GM23338 (cell line): Measurements from ENCODE around the gene MYO16. TPM values are rescaled to one million over a fixed set of nuclear protein-coding genes. Genes with fewer than 3 reads are reported as not detected.

Experiments used
- ATAC-seq: fragments of 200-7000 bp; cut with Tn5 transposase; 3 replicates; pipeline ENCODE4 v1.9.1; 2020
- DNase-seq: peaks from one replicate; pipeline ENCODE4 v3.0.0-alpha.2; 2015; ENCODE audit warnings: low spot score
- H2AFZ ChIP-seq: fragments of 200-600 bp; sonication (generic); 2 replicates; pipeline ENCODE4 v1.8.0; 2016; ENCODE audit warnings: antibody characterized with exemption, mild to moderate bottlenecking, moderate library complexity
- H3F3A ChIP-seq: fragments of 200-600 bp; sonication (generic); replicated peaks from 2 replicates; pipeline ENCODE4 v1.8.0; 2017; ENCODE audit warnings: antibody characterized with exemption, mixed run types, low read depth
- H3K27ac ChIP-seq: fragments of 200-600 bp; sonication (generic); 2 replicates; pipeline ENCODE4 v1.6.1; 2016; ENCODE audit warnings: low read depth
- H3K27me3 ChIP-seq: fragments of 200-600 bp; sonication (generic); 2 replicates; pipeline ENCODE4 v1.8.0; 2016; ENCODE audit warnings: mild to moderate bottlenecking, mixed run types, moderate library complexity; ENCODE audit not compliant: insufficient read depth
- H3K36me3 ChIP-seq: fragments of 200-600 bp; sonication (generic); 2 replicates; pipeline ENCODE4 v1.8.0; 2016; ENCODE audit warnings: mild to moderate bottlenecking; ENCODE audit not compliant: insufficient read depth
- H3K4me1 ChIP-seq: fragments of 200-600 bp; sonication (generic); 2 replicates; pipeline ENCODE4 v1.8.0; 2016; ENCODE audit warnings: mild to moderate bottlenecking, moderate library complexity; ENCODE audit not compliant: insufficient read depth
- H3K4me2 ChIP-seq: fragments of 200-600 bp; sonication (generic); 2 replicates; pipeline ENCODE4 v1.7.1; 2017; ENCODE audit warnings: mixed run types
- H3K4me3 ChIP-seq: fragments of 200-600 bp; sonication (generic); 2 replicates; pipeline ENCODE4 v1.6.1; 2016; ENCODE audit warnings: mixed run types
- H3K79me2 ChIP-seq: fragments of 200-600 bp; sonication (generic); replicated peaks from 2 replicates; pipeline ENCODE4 v1.8.0; 2017; ENCODE audit warnings: mild to moderate bottlenecking; ENCODE audit not compliant: insufficient read depth
- H3K9me2 ChIP-seq: fragments of 200-600 bp; sonication (generic); 2 replicates; pipeline ENCODE4 v1.8.0; 2017; ENCODE audit not compliant: insufficient read depth
- H4K20me1 ChIP-seq: fragments of 200-600 bp; sonication (generic); replicated peaks from 2 replicates; pipeline ENCODE4 v1.8.0; 2017; ENCODE audit warnings: mild to moderate bottlenecking; ENCODE audit not compliant: insufficient read depth
- H3K27ac Mint-ChIP-seq: 2 replicates; pipeline ENCODE4 v1.8.0; 2020; ENCODE audit warnings: inconsistent platforms, mild to moderate bottlenecking, moderate library complexity, mixed read lengths
- H3K27me3 Mint-ChIP-seq: 3 replicates; pipeline ENCODE4 v1.8.0; 2022; ENCODE audit warnings: low read depth, mild to moderate bottlenecking, moderate library complexity, mixed read lengths, inconsistent platforms; ENCODE audit not compliant: insufficient read depth, poor library complexity
- H3K36me3 Mint-ChIP-seq: 3 replicates; pipeline ENCODE4 v1.8.0; 2021; ENCODE audit warnings: low read depth, mild to moderate bottlenecking, inconsistent platforms, moderate library complexity, mixed read lengths
- H3K4me1 Mint-ChIP-seq: 3 replicates; pipeline ENCODE4 v1.8.0; 2020; ENCODE audit warnings: mild to moderate bottlenecking, inconsistent platforms, mixed read lengths
- H3K4me3 Mint-ChIP-seq: 3 replicates; pipeline ENCODE4 v1.8.0; 2021; ENCODE audit warnings: moderate library complexity, mild to moderate bottlenecking, inconsistent platforms, mixed read lengths
- H3K9me3 Mint-ChIP-seq: 3 replicates; pipeline ENCODE4 v1.8.0; 2020; ENCODE audit warnings: moderate library complexity, mild to moderate bottlenecking, inconsistent platforms, mixed read lengths
- CREB1 ChIP-seq: fragments of 250-450 bp; sonication (Bioruptor Pico); IDR thresholded peaks from 2 replicates; pipeline ENCODE4 v1.5.0; 2020; ENCODE audit warnings: low read depth, mild to moderate bottlenecking, moderate library complexity
- EZH2phosphoT487 ChIP-seq: fragments of 200-600 bp; sonication (generic); IDR thresholded peaks from one replicate; pipeline ENCODE4 v1.8.1; 2018; ENCODE audit warnings: antibody characterized with exemption; ENCODE audit not compliant: unreplicated experiment
- NANOG ChIP-seq: IDR thresholded peaks from 2 replicates; pipeline ENCODE4 v1.6.1; 2016; ENCODE audit warnings: antibody characterized with exemption, borderline replicate concordance
- POLR2AphosphoS5 ChIP-seq: IDR thresholded peaks from 2 replicates; pipeline ENCODE4 v1.6.1; 2016; ENCODE audit warnings: antibody characterized with exemption, low read depth
- ZNF114 ChIP-seq: fragments of 250-450 bp; sonication (Bioruptor Pico); IDR thresholded peaks from 2 replicates; pipeline ENCODE4 v1.5.0; 2020; ENCODE audit warnings: mild to moderate bottlenecking, moderate library complexity
- ZNF331 ChIP-seq: fragments of 250-450 bp; sonication (Bioruptor Pico); IDR thresholded peaks from 2 replicates; pipeline ENCODE4 v1.5.0; 2020; ENCODE audit warnings: low read depth, mild to moderate bottlenecking, moderate library complexity
- polyA plus RNA-seq: library from polyadenylated mRNA; unstranded; fragments of >200 nt; fragmentation: Nextera tagmentation; extraction: Ambion mirVana; gene quantifications from 2 replicates; pipeline ENCODE4 v1.2.1, GENCODE V29; 2016
- total RNA-seq: library from RNA; depleted of rRNA; stranded (reverse); fragments of >200 nt; shearing (Covaris generic); gene quantifications from 2 replicates; pipeline ENCODE4 v1.2.3, GENCODE V29; 2014
- TF ChIP-seq, protein P1 (sequence below): IDR thresholded peaks from one replicate; pipeline ENCODE4 v1.6.1; 2018; ENCODE audit warnings: antibody characterized with exemption; ENCODE audit not compliant: unreplicated experiment
- TF ChIP-seq, protein P2 (sequence below), 2 experiments: fragments of 200-600 bp in 1 of 2; sonication (generic) in 1 of 2; conservative IDR thresholded peaks; 2 replicates each; pipeline versions ENCODE4 v1.5.1 to v1.6.1; 2016 to 2017; ENCODE audit warnings: antibody characterized with exemption in 2 of 2, low read depth in 2 of 2, mild to moderate bottlenecking in 2 of 2, moderate library complexity in 1 of 2
- TF ChIP-seq, protein P3 (sequence below): fragments of 250-450 bp; sonication (Bioruptor Pico); IDR thresholded peaks from 2 replicates; pipeline ENCODE4 v1.5.0; 2020; ENCODE audit warnings: mild to moderate bottlenecking, moderate library complexity

MYO16 gene
- total and polyA plus RNA-seq, 2 experiments from 2014 or later = 0.10 to 0.13 TPM

DNA sequence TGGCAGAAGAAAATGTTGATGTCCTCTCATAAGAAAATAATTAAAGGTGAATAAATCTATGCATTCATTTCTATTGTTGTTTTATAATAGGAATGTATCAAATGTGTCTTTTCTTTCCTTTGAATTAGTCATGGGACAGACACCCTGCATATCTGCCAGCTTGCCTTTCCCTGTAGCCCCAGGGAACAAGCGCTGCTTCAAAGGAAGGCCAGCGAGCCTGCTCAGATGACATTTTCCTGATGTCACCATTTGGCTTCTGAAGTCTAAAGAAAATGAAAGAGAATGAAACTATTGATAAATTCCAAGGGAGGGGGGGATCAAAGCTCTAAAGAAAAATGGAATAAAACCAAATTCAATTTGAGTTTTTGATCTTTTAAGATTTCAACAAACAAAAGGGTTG lies 582.2 kb downstream of the MYO16 start:
- Histone ChIP-seq H3K4me1 (no peaks in the 10 kb centered on the region), H2AFZ (no peak overlapping the region), H4K20me1 (no peaks in the 10 kb centered on the region), H3K79me2 (no peaks in the 10 kb centered on the region), H3K36me3 (no peaks in the 10 kb centered on the region), H3K27me3 (no peaks in the 10 kb centered on the region), H3K27ac (no peak overlapping the region), H3K4me3 (no peak overlapping the region), H3F3A (no peaks in the 10 kb centered on the region), H3K4me2 (no peak overlapping the region), H3K9me2 (peaks cover 3% of the 10 kb centered on the region; the same call in 1 of the 2 replicates)
- DNase-seq = no peak
- Mint-ChIP-seq H3K9me3 (no peaks in the 10 kb centered on the region), H3K4me1 (peaks cover 4% of the 10 kb centered on the region; the same call in 2 of the 3 replicates), H3K36me3 (no peaks in the 10 kb centered on the region), H3K27ac (no peak overlapping the region), H3K4me3 (no peak overlapping the region), H3K27me3 (no peaks in the 10 kb centered on the region)
- no peak for ATAC-seq
- no peak for TF ChIP-seq EZH2phosphoT487
- TF ChIP-seq, protein P1, sequence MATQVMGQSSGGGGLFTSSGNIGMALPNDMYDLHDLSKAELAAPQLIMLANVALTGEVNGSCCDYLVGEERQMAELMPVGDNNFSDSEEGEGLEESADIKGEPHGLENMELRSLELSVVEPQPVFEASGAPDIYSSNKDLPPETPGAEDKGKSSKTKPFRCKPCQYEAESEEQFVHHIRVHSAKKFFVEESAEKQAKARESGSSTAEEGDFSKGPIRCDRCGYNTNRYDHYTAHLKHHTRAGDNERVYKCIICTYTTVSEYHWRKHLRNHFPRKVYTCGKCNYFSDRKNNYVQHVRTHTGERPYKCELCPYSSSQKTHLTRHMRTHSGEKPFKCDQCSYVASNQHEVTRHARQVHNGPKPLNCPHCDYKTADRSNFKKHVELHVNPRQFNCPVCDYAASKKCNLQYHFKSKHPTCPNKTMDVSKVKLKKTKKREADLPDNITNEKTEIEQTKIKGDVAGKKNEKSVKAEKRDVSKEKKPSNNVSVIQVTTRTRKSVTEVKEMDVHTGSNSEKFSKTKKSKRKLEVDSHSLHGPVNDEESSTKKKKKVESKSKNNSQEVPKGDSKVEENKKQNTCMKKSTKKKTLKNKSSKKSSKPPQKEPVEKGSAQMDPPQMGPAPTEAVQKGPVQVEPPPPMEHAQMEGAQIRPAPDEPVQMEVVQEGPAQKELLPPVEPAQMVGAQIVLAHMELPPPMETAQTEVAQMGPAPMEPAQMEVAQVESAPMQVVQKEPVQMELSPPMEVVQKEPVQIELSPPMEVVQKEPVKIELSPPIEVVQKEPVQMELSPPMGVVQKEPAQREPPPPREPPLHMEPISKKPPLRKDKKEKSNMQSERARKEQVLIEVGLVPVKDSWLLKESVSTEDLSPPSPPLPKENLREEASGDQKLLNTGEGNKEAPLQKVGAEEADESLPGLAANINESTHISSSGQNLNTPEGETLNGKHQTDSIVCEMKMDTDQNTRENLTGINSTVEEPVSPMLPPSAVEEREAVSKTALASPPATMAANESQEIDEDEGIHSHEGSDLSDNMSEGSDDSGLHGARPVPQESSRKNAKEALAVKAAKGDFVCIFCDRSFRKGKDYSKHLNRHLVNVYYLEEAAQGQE = no peak
- TF ChIP-seq NANOG = no peak
- TF ChIP-seq ZNF114 (CRISPR knock-in tag) = no peak
- no peak for TF ChIP-seq POLR2AphosphoS5
- TF ChIP-seq, protein P2, sequence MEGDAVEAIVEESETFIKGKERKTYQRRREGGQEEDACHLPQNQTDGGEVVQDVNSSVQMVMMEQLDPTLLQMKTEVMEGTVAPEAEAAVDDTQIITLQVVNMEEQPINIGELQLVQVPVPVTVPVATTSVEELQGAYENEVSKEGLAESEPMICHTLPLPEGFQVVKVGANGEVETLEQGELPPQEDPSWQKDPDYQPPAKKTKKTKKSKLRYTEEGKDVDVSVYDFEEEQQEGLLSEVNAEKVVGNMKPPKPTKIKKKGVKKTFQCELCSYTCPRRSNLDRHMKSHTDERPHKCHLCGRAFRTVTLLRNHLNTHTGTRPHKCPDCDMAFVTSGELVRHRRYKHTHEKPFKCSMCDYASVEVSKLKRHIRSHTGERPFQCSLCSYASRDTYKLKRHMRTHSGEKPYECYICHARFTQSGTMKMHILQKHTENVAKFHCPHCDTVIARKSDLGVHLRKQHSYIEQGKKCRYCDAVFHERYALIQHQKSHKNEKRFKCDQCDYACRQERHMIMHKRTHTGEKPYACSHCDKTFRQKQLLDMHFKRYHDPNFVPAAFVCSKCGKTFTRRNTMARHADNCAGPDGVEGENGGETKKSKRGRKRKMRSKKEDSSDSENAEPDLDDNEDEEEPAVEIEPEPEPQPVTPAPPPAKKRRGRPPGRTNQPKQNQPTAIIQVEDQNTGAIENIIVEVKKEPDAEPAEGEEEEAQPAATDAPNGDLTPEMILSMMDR (conservative IDR thresholded peaks at IDR 0.05; ENCODE audit: low read depth in 2 of 2) = no peak

DNA sequence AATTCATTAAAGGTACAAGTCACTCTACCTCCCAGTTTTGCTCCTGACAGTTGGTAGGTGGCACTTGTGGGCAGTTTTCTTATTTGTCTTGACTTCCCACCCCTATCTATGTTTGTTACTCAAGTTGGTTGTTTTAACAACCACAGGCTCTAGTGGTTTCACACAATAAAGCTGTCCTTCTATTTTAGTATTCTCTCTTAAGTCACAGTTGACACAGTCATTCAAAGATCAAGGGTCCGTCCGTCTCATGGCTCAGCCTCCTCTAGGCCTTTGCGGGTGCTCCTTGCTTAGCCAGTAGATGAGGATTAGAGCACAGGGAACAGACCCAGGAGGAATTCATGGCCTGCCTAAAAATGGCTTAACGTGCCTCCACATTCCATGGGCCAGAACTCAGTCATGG lies 583.2 kb downstream of the MYO16 start:
- Mint-ChIP-seq H3K9me3 (no peaks in the 10 kb centered on the region), H3K4me1 (no peaks in the 10 kb centered on the region; the same call in 2 of the 3 replicates), H3K36me3 (no peaks in the 10 kb centered on the region), H3K27me3 (no peaks in the 10 kb centered on the region), H3K4me3 (no peak overlapping the region), H3K27ac (no peak overlapping the region)
- H3K36me3 ChIP-seq = no peaks in the 10 kb centered on the region
- H3K4me1 ChIP-seq = no peaks in the 10 kb centered on the region
- H3K4me3 ChIP-seq = no peak overlapping the region
- no peak overlapping the region for H2AFZ ChIP-seq
- no peaks in the 10 kb centered on the region for H3K79me2 ChIP-seq
- no peak overlapping the region for H3K27ac ChIP-seq
- no peaks in the 10 kb centered on the region for H3K27me3 ChIP-seq
- ATAC-seq (no peak), DNase-seq (no peak)
- no peaks in the 10 kb centered on the region for H4K20me1 ChIP-seq
- H3F3A ChIP-seq = no peaks in the 10 kb centered on the region
- peaks cover 3% of the 10 kb centered on the region; the same call in 1 of the 2 replicates for H3K9me2 ChIP-seq
- H3K4me2 ChIP-seq = no peak overlapping the region
- TF ChIP-seq CREB1 (CRISPR knock-in tag) (no peak), POLR2AphosphoS5 (no peak), EZH2phosphoT487 (no peak), ZNF331 (no peak)
- TF ChIP-seq, protein P3, sequence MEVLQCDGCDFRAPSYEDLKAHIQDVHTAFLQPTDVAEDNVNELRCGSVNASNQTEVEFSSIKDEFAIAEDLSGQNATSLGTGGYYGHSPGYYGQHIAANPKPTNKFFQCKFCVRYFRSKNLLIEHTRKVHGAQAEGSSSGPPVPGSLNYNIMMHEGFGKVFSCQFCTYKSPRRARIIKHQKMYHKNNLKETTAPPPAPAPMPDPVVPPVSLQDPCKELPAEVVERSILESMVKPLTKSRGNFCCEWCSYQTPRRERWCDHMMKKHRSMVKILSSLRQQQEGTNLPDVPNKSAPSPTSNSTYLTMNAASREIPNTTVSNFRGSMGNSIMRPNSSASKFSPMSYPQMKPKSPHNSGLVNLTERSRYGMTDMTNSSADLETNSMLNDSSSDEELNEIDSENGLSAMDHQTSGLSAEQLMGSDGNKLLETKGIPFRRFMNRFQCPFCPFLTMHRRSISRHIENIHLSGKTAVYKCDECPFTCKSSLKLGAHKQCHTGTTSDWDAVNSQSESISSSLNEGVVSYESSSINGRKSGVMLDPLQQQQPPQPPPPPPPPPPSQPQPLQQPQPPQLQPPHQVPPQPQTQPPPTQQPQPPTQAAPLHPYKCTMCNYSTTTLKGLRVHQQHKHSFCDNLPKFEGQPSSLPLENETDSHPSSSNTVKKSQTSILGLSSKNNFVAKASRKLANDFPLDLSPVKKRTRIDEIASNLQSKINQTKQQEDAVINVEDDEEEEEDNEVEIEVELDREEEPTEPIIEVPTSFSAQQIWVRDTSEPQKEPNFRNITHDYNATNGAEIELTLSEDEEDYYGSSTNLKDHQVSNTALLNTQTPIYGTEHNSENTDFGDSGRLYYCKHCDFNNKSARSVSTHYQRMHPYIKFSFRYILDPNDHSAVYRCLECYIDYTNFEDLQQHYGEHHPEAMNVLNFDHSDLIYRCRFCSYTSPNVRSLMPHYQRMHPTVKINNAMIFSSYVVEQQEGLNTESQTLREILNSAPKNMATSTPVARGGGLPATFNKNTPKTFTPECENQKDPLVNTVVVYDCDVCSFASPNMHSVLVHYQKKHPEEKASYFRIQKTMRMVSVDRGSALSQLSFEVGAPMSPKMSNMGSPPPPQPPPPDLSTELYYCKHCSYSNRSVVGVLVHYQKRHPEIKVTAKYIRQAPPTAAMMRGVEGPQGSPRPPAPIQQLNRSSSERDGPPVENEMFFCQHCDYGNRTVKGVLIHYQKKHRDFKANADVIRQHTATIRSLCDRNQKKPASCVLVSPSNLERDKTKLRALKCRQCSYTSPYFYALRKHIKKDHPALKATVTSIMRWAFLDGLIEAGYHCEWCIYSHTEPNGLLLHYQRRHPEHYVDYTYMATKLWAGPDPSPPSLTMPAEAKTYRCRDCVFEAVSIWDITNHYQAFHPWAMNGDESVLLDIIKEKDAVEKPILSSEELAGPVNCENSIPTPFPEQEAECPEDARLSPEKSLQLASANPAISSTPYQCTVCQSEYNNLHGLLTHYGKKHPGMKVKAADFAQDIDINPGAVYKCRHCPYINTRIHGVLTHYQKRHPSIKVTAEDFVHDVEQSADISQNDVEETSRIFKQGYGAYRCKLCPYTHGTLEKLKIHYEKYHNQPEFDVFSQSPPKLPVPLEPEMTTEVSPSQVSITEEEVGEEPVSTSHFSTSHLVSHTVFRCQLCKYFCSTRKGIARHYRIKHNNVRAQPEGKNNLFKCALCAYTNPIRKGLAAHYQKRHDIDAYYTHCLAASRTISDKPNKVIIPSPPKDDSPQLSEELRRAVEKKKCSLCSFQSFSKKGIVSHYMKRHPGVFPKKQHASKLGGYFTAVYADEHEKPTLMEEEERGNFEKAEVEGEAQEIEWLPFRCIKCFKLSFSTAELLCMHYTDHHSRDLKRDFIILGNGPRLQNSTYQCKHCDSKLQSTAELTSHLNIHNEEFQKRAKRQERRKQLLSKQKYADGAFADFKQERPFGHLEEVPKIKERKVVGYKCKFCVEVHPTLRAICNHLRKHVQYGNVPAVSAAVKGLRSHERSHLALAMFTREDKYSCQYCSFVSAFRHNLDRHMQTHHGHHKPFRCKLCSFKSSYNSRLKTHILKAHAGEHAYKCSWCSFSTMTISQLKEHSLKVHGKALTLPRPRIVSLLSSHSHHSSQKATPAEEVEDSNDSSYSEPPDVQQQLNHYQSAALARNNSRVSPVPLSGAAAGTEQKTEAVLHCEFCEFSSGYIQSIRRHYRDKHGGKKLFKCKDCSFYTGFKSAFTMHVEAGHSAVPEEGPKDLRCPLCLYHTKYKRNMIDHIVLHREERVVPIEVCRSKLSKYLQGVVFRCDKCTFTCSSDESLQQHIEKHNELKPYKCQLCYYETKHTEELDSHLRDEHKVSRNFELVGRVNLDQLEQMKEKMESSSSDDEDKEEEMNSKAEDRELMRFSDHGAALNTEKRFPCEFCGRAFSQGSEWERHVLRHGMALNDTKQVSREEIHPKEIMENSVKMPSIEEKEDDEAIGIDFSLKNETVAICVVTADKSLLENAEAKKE (CRISPR knock-in tag) = no peak
